SK-N-SH treated with all-trans-retinoic acid at 6 μM for 48 hours (cell line): Measurements from ENCODE around the gene TSHZ2.

Experiments used
- ATAC-seq: fragments of 200-7000 bp; cut with Tn5 transposase; 3 replicates; pipeline ENCODE4 v1.9.1; 2020; ENCODE audit warnings: mild to moderate bottlenecking, moderate library complexity
- ARNTL ChIP-seq: fragments of 450-650 bp; formaldehyde crosslinking; IDR thresholded peaks from 2 replicates; pipeline ENCODE4 v1.5.0; 2020; ENCODE audit warnings: low read depth, mild to moderate bottlenecking, moderate library complexity, borderline replicate concordance
- BACH2 ChIP-seq: fragments of 250-450 bp; sonication (Bioruptor Pico); IDR thresholded peaks from 2 replicates; pipeline ENCODE4 v1.9.0; 2021; ENCODE audit warnings: mild to moderate bottlenecking, borderline replicate concordance
- CSDC2 ChIP-seq: fragments of 250-450 bp; sonication (Bioruptor Pico); IDR thresholded peaks from 2 replicates; pipeline ENCODE4 v1.5.0; 2020; ENCODE audit warnings: mild to moderate bottlenecking, moderate library complexity
- ESRRG ChIP-seq: fragments of 250-450 bp; sonication (Bioruptor Pico); IDR thresholded peaks from 2 replicates; pipeline ENCODE4 v1.6.1; 2021; ENCODE audit warnings: mild to moderate bottlenecking
- GLIS3 ChIP-seq: fragments of 250-450 bp; sonication (Bioruptor Pico); IDR thresholded peaks from 2 replicates; pipeline ENCODE4 v1.5.0; 2020; ENCODE audit warnings: mild to moderate bottlenecking, moderate library complexity
- ISL1 ChIP-seq: fragments of 250-450 bp; sonication (Bioruptor Pico); IDR thresholded peaks from 2 replicates; pipeline ENCODE4 v2.1.2; 2022; ENCODE audit warnings: mild to moderate bottlenecking, moderate library complexity
- OSR1 ChIP-seq: fragments of 250-450 bp; sonication (Bioruptor Pico); IDR thresholded peaks from 2 replicates; pipeline ENCODE4 v1.8.0; 2022; ENCODE audit warnings: moderate library complexity, mild to moderate bottlenecking, inconsistent platforms
- PPARA ChIP-seq: fragments of 250-450 bp; sonication (Bioruptor Pico); IDR thresholded peaks from 2 replicates; pipeline ENCODE4 v1.5.0; 2020; ENCODE audit warnings: mild to moderate bottlenecking, borderline replicate concordance
- RARB ChIP-seq: fragments of 250-450 bp; sonication (Bioruptor Pico); IDR thresholded peaks from 2 replicates; pipeline ENCODE4 v1.8.0; 2021; ENCODE audit warnings: mild to moderate bottlenecking, moderate library complexity
- SNAI2 ChIP-seq: fragments of 250-450 bp; sonication (Bioruptor Pico); IDR thresholded peaks from 2 replicates; pipeline ENCODE4 v1.5.0; 2020; ENCODE audit warnings: mild to moderate bottlenecking, moderate library complexity
- TCF4 ChIP-seq: fragments of 250-450 bp; sonication (Bioruptor Pico); IDR thresholded peaks from 2 replicates; pipeline ENCODE4 v1.8.0; 2021; ENCODE audit warnings: mild to moderate bottlenecking, moderate library complexity, borderline replicate concordance
- TOX ChIP-seq: fragments of 250-450 bp; sonication (Bioruptor Pico); IDR thresholded peaks from 2 replicates; pipeline ENCODE4 v1.8.0; 2021; ENCODE audit warnings: mild to moderate bottlenecking, moderate library complexity, borderline replicate concordance
- ZFP3 ChIP-seq: fragments of 250-450 bp; sonication (Bioruptor Pico); IDR thresholded peaks from 2 replicates; pipeline ENCODE4 v1.5.0; 2020; ENCODE audit warnings: mild to moderate bottlenecking, moderate library complexity
- ZFP30 ChIP-seq: fragments of 450-650 bp; formaldehyde crosslinking; IDR thresholded peaks from 2 replicates; pipeline ENCODE4 v1.5.0; 2022; ENCODE audit warnings: mild to moderate bottlenecking, moderate library complexity
- ZNF565 ChIP-seq: fragments of 450-650 bp; formaldehyde crosslinking; conservative IDR thresholded peaks from 2 replicates; pipeline ENCODE4 v1.5.0; 2020; ENCODE audit warnings: low read depth, mild to moderate bottlenecking, moderate library complexity
- ZNF70 ChIP-seq: fragments of 450-650 bp; formaldehyde crosslinking; IDR thresholded peaks from 2 replicates; pipeline ENCODE4 v1.5.0; 2020; ENCODE audit warnings: mild to moderate bottlenecking, moderate library complexity
- ZNF8 ChIP-seq: fragments of 450-650 bp; formaldehyde crosslinking; IDR thresholded peaks from 2 replicates; pipeline ENCODE4 v1.5.0; 2020; ENCODE audit warnings: mild to moderate bottlenecking, moderate library complexity
- TF ChIP-seq, protein P1 (sequence below): fragments of 250-450 bp; sonication (Bioruptor Pico); IDR thresholded peaks from 2 replicates; pipeline ENCODE4 v1.8.0; 2021; ENCODE audit warnings: low read depth, mild to moderate bottlenecking, moderate library complexity, borderline replicate concordance
- TF ChIP-seq, protein P2 (sequence below): fragments of 250-450 bp; sonication (Bioruptor Pico); IDR thresholded peaks from 2 replicates; pipeline ENCODE4 v1.5.0; 2020; ENCODE audit warnings: mild to moderate bottlenecking, moderate library complexity
- TF ChIP-seq, protein P3 (sequence below): fragments of 250-450 bp; sonication (Bioruptor Pico); IDR thresholded peaks from 2 replicates; pipeline ENCODE4 v1.5.1; 2020; ENCODE audit warnings: low read depth, mild to moderate bottlenecking, moderate library complexity
- TF ChIP-seq, protein P4 (sequence below): fragments of 250-450 bp; sonication (Bioruptor Pico); IDR thresholded peaks from 2 replicates; pipeline ENCODE4 v1.5.1; 2021; ENCODE audit warnings: mild to moderate bottlenecking, moderate library complexity
- TF ChIP-seq, protein P5 (sequence below): fragments of 250-450 bp; sonication (Bioruptor Pico); IDR thresholded peaks from 2 replicates; pipeline ENCODE4 v1.8.0; 2020; ENCODE audit warnings: mild to moderate bottlenecking, moderate library complexity, borderline replicate concordance

Gene TSHZ2

GRCh38 chr20:53103124-53103523 lies 131.0 kb downstream of the TSHZ2 start:
- TF ChIP-seq ZNF70 (CRISPR knock-in tag): no peak
- TF ChIP-seq, protein P1, sequence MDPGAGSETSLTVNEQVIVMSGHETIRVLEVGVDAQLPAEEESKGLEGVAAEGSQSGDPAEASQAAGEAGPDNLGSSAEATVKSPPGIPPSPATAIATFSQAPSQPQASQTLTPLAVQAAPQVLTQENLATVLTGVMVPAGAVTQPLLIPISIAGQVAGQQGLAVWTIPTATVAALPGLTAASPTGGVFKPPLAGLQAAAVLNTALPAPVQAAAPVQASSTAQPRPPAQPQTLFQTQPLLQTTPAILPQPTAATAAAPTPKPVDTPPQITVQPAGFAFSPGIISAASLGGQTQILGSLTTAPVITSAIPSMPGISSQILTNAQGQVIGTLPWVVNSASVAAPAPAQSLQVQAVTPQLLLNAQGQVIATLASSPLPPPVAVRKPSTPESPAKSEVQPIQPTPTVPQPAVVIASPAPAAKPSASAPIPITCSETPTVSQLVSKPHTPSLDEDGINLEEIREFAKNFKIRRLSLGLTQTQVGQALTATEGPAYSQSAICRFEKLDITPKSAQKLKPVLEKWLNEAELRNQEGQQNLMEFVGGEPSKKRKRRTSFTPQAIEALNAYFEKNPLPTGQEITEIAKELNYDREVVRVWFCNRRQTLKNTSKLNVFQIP (CRISPR knock-in tag): no peak
- TF ChIP-seq CSDC2: no peak
- no peak for TF ChIP-seq ZNF8
- TF ChIP-seq, protein P2, sequence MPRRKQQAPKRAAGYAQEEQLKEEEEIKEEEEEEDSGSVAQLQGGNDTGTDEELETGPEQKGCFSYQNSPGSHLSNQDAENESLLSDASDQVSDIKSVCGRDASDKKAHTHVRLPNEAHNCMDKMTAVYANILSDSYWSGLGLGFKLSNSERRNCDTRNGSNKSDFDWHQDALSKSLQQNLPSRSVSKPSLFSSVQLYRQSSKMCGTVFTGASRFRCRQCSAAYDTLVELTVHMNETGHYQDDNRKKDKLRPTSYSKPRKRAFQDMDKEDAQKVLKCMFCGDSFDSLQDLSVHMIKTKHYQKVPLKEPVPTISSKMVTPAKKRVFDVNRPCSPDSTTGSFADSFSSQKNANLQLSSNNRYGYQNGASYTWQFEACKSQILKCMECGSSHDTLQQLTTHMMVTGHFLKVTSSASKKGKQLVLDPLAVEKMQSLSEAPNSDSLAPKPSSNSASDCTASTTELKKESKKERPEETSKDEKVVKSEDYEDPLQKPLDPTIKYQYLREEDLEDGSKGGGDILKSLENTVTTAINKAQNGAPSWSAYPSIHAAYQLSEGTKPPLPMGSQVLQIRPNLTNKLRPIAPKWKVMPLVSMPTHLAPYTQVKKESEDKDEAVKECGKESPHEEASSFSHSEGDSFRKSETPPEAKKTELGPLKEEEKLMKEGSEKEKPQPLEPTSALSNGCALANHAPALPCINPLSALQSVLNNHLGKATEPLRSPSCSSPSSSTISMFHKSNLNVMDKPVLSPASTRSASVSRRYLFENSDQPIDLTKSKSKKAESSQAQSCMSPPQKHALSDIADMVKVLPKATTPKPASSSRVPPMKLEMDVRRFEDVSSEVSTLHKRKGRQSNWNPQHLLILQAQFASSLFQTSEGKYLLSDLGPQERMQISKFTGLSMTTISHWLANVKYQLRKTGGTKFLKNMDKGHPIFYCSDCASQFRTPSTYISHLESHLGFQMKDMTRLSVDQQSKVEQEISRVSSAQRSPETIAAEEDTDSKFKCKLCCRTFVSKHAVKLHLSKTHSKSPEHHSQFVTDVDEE (CRISPR knock-in tag): no peak
- TF ChIP-seq, protein P3, sequence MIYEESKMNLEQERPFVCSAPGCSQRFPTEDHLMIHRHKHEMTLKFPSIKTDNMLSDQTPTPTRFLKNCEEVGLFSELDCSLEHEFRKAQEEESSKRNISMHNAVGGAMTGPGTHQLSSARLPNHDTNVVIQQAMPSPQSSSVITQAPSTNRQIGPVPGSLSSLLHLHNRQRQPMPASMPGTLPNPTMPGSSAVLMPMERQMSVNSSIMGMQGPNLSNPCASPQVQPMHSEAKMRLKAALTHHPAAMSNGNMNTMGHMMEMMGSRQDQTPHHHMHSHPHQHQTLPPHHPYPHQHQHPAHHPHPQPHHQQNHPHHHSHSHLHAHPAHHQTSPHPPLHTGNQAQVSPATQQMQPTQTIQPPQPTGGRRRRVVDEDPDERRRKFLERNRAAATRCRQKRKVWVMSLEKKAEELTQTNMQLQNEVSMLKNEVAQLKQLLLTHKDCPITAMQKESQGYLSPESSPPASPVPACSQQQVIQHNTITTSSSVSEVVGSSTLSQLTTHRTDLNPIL (CRISPR knock-in tag): no peak
- TF ChIP-seq BACH2 (CRISPR knock-in tag): no peak
- no peak for TF ChIP-seq TCF4 (CRISPR knock-in tag)
- TF ChIP-seq, protein P4, sequence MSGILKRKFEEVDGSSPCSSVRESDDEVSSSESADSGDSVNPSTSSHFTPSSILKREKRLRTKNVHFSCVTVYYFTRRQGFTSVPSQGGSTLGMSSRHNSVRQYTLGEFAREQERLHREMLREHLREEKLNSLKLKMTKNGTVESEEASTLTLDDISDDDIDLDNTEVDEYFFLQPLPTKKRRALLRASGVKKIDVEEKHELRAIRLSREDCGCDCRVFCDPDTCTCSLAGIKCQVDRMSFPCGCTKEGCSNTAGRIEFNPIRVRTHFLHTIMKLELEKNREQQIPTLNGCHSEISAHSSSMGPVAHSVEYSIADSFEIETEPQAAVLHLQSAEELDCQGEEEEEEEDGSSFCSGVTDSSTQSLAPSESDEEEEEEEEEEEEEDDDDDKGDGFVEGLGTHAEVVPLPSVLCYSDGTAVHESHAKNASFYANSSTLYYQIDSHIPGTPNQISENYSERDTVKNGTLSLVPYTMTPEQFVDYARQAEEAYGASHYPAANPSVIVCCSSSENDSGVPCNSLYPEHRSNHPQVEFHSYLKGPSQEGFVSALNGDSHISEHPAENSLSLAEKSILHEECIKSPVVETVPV (CRISPR knock-in tag): no peak
- TF ChIP-seq ZNF565: no peak
- no peak for TF ChIP-seq PPARA (CRISPR knock-in tag)
- TF ChIP-seq ESRRG: no peak
- TF ChIP-seq ZFP3 (CRISPR knock-in tag): no peak
- no peak for TF ChIP-seq OSR1 (CRISPR knock-in tag)
- no peak for ATAC-seq

- no peak for TF ChIP-seq RARB (CRISPR knock-in tag)
- no peak for TF ChIP-seq ISL1
- TF ChIP-seq GLIS3 (CRISPR knock-in tag): no peak
- TF ChIP-seq ZFP30 (CRISPR knock-in tag): no peak
- TF ChIP-seq, protein P2 (CRISPR knock-in tag): no peak
- no peak for TF ChIP-seq TOX
- TF ChIP-seq, protein P5, sequence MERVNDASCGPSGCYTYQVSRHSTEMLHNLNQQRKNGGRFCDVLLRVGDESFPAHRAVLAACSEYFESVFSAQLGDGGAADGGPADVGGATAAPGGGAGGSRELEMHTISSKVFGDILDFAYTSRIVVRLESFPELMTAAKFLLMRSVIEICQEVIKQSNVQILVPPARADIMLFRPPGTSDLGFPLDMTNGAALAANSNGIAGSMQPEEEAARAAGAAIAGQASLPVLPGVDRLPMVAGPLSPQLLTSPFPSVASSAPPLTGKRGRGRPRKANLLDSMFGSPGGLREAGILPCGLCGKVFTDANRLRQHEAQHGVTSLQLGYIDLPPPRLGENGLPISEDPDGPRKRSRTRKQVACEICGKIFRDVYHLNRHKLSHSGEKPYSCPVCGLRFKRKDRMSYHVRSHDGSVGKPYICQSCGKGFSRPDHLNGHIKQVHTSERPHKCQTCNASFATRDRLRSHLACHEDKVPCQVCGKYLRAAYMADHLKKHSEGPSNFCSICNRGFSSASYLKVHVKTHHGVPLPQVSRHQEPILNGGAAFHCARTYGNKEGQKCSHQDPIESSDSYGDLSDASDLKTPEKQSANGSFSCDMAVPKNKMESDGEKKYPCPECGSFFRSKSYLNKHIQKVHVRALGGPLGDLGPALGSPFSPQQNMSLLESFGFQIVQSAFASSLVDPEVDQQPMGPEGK (CRISPR knock-in tag): no peak
- TF ChIP-seq, protein P3 (CRISPR knock-in tag): no peak
- TF ChIP-seq BACH2 (CRISPR knock-in tag): no peak
- TF ChIP-seq, protein P1 (CRISPR knock-in tag): no peak
- TF ChIP-seq OSR1 (CRISPR knock-in tag): no peak
- TF ChIP-seq PPARA (CRISPR knock-in tag): no peak
- no peak for TF ChIP-seq SNAI2 (CRISPR knock-in tag)
- TF ChIP-seq ZNF70 (CRISPR knock-in tag): no peak
- TF ChIP-seq ARNTL (CRISPR knock-in tag): no peak
- no peak for TF ChIP-seq ZNF8
- TF ChIP-seq, all 23 proteins: peak for 0
- no peak for ATAC-seq
These were observed 132.7 kb downstream of the TSHZ2 start for GRCh38 chr20:53104884-53105283.
